Measurements from ENCODE around the gene LAMB1. TPM values are rescaled to one million over a fixed set of nuclear protein-coding genes. Genes with fewer than 3 reads are reported as not detected.

LAMB1 gene
- total RNA-seq, 1 donor from 2014 or later, result 104 TPM

DNA sequence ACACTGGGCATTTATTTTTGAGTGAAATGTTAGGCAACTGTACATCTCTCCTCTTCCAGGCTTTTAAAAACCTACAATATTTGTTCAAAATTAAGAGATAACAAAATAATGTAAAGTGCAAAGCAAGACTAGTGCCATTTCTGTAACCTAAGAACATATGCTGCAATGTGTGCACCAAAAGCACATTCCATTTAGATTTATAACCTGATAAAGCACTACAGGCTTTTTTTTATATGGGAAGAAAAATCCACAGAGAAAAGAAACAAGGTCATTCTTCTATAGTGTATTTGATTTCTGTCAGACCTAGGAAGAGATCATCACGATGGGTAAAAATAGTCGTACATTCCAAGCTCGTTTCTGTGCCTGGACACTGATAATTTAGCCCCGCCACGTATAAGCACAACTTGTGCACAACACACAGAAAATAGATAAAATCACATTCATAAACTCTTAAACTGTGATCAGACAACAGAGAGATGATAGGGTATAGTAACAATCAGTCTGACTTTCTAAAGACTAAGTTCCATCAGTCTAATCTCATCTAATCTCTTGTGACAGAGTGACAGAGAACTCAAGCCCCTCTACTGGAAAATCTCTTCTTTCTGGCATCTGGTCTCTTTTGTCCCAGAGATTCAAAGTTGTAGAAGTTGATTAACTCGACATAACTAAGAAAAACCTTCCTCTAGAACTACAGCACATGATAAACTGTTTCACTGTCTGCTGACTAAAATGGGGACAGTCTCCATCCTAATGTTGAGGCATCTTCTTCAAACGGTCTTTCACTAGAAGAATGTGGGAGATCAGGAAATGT lies 6.7 kb downstream of the LAMB1 start:
- peak overlapping the region; percentile 28 for H3K27ac ChIP-seq
- DNase-seq (no peak), ATAC-seq (no peak)
- H3K36me3 ChIP-seq, result peaks cover 16% of the 10 kb centered on the region
- peaks cover 34% of the 10 kb centered on the region for H3K4me1 ChIP-seq
- H3K9me3 ChIP-seq, result no peaks in the 10 kb centered on the region
- no peak overlapping the region for H3K4me3 ChIP-seq
- intact Hi-C loops (cut with DNase I), result no loop called here
- TF ChIP-seq, protein P1, sequence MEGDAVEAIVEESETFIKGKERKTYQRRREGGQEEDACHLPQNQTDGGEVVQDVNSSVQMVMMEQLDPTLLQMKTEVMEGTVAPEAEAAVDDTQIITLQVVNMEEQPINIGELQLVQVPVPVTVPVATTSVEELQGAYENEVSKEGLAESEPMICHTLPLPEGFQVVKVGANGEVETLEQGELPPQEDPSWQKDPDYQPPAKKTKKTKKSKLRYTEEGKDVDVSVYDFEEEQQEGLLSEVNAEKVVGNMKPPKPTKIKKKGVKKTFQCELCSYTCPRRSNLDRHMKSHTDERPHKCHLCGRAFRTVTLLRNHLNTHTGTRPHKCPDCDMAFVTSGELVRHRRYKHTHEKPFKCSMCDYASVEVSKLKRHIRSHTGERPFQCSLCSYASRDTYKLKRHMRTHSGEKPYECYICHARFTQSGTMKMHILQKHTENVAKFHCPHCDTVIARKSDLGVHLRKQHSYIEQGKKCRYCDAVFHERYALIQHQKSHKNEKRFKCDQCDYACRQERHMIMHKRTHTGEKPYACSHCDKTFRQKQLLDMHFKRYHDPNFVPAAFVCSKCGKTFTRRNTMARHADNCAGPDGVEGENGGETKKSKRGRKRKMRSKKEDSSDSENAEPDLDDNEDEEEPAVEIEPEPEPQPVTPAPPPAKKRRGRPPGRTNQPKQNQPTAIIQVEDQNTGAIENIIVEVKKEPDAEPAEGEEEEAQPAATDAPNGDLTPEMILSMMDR (IDR thresholded peaks at IDR 0.05), result no peak
- H3K27me3 ChIP-seq (ENCODE audit: low read depth), result peaks cover 3% of the 10 kb centered on the region

DNA sequence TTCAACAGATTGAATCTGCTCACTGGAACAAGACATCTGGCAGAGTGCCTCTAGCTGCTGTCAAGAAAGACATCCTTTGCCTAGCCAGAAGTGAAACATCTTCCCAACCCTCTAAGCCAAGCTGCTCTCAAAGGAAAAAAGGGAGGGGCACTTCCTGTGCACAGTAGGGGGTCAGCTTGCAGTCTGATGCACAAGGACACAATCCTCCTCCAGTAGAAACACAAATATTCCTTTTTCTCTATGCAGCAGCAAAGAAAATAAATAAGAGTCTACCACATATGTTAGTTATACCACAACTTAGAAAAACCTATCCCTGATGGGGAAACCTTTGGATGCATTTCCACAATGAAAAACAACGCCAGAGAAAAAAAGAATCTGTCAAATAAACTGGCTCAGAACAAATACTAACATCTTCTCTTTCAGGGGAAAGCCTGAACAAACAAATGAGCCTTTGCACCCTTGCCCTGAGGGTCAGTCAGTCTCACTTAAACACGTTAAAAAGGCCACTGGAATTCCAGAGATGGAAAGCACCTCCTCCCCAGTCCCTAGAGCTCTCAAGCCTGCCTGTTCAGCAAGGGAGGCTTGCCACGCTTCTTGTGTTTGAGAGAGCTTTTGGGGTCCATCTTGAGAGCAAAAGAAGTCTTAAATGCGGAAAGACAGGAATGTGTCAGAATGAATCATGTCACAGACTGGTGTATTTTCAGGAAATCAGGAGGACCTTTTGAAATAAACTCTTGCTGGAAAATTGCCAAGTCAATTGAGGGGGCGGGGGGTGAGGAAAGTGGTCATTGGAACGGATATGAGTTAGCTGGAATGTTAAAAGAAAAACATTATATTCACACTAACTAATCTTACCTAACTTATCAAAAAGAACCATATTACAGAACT lies 7.5 kb downstream of the LAMB1 start:
- H3K4me3 ChIP-seq, result no peak overlapping the region
- no peaks in the 10 kb centered on the region for H3K9me3 ChIP-seq
- peak in 1 of 2 donors; percentile 33 for ATAC-seq
- no peaks in the 10 kb centered on the region for H3K27me3 ChIP-seq (ENCODE audit: low read depth)
- H3K4me1 ChIP-seq, result peaks cover 25% of the 10 kb centered on the region
- intact Hi-C loops (cut with DNase I), result no loop called here
- TF ChIP-seq, protein P1 (IDR thresholded peaks at IDR 0.05), result no peak
- H3K27ac ChIP-seq, result peak overlapping the region; percentile 28
- H3K36me3 ChIP-seq, result peaks cover 16% of the 10 kb centered on the region
- DNase-seq, result no peak

DNA sequence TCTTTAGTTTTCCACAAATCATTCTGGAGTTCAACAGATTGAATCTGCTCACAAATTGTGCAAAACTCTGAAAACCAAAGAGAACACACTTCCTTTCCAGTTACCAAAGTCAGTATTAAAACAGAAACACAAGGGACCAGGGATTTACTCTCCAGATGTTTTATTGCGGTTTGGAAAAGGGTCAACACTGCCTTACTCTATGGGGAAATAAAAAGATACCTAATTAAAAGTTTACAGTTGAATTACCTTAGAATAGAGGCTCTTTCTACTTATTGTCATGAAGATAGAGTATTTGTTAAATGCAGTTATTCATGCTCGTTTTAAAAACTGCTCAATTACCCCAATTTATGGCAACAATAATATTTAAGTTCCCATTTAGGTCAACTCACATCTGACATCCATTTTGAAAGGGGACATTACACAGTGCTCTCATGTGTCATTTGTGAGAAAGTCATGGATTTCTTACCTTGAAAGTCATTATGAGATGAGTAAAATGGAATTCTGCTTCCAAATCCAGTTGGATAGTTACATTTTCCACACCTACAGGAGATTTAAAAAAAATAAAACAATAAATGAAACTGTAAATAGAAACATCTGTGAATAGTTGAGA lies 8.4 kb downstream of the LAMB1 start:
- H3K27ac ChIP-seq, result no peak overlapping the region

DNA sequence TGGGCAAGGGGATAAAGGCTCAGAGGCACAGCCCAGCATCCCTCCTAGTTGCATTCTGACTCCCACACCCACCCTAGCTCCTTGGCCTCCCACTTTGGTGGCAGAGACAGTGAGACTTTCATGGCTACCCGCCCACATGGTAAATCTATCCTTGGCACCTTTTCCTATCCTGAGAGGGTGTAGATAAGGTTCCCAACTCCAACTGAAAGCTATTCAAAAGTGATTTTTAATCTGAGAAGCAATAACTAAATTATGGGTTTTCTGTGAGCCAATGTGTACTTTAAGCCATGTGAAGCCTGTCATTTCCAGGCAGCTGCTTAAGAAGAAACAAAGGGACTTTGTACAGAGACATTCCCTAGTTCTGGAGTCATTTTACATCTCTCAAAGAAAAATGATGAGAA lies 9.1 kb downstream of the LAMB1 start:
- intact Hi-C loops (cut with DNase I), result no loop called here

More for the DNA sequence above, 8.4 kb downstream of the LAMB1 start:
- Histone ChIP-seq H3K4me1 (peaks cover 17% of the 10 kb centered on the region), H3K4me3 (no peak overlapping the region), H3K36me3 (peaks cover 16% of the 10 kb centered on the region), H3K9me3 (no peaks in the 10 kb centered on the region), H3K27me3 (ENCODE audit: low read depth) (no peaks in the 10 kb centered on the region)
- no peak for ATAC-seq
- intact Hi-C loops (cut with DNase I), result no loop called here
- TF ChIP-seq, protein P1 (IDR thresholded peaks at IDR 0.05), result no peak
- no peak for DNase-seq

More for the DNA sequence above, 9.1 kb downstream of the LAMB1 start:
- Histone ChIP-seq H3K4me3 (no peak overlapping the region), H3K36me3 (peaks cover 16% of the 10 kb centered on the region), H3K27me3 (ENCODE audit: low read depth) (no peaks in the 10 kb centered on the region), H3K4me1 (peaks cover 17% of the 10 kb centered on the region), H3K9me3 (no peaks in the 10 kb centered on the region), H3K27ac (no peak overlapping the region)
- DNase-seq, result no peak
- no peak for ATAC-seq
- TF ChIP-seq, protein P1 (IDR thresholded peaks at IDR 0.05), result no peak

All from lower lobe of right lung (tissue), 2 donors.